ENCODE results near the gene PDE2A. TPM values are rescaled to one million over a fixed set of nuclear protein-coding genes. Genes with fewer than 3 reads are reported as not detected.

PDE2A gene
- 1.5 and 3.9 TPM in 2 replicates for total RNA-seq

DNA sequence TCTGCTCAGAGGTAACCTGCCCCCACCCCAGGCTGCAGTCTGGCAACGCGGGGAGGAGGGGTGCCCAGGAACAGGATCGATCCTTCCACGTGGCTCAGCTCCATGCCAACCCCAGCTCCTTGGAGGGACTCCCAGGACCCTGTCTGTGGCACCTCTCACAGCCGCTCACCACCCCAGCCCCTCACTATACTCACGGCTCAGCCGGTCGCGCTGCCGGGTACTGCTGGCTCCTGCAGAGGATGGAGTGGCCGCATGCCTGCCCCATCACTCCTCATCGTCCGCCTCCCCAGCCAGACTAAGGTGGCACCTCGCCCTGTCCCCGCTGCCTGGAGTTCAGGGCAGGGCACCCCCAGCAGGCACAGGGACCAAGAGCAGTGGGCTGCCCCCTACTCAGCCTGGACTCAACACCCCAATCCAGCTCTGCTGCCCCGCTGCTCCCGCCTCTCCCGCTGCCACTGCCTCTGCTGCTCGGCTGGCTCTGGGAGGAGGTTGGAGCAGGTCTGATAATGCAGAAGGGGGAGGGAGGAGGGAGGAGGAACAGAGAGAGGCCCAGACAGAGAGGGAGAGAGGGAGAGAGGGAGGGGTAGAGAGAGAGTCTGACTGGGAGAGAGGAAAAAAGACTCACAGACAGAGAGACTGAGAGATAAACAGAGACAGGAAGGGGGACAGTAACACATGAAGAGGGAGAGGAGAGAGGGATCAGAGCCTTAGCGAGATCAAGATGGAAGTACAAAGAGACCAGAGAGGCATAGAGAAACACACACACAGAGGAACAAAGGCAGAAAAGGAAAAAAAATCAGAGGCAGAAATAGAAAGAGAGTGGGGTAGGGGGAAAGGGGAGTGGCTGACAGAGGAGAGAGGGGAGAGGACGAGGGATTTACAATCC, at the start of gene PDE2A:
TSS of gene PDE2A (minus strand) at position 480 of the 886 bp plus-strand sequence. CDS start at position 265, 215 bp downstream.

Other genes with a start within 250 kb of the PDE2A start
- gene CLPB, start 239.9 kb downstream of the PDE2A start, total RNA-seq, result 30.1 and 50.8 TPM in 2 replicates
- 70.0 and 94.5 TPM in 2 replicates for gene ARAP1, start 78.0 kb upstream of the PDE2A start, total RNA-seq
- 61.8 and 118 TPM in 2 replicates for gene STARD10, start 119.6 kb upstream of the PDE2A start, total RNA-seq
- gene ATG16L2, start 140.0 kb upstream of the PDE2A start, total RNA-seq, result 10.6 and 17.2 TPM in 2 replicates